ENCODE results near the gene HNRNPDL. TPM values are rescaled to one million over a fixed set of nuclear protein-coding genes. Genes with fewer than 3 reads are reported as not detected.

Gene HNRNPDL
- polyA plus RNA-seq, 1 of the 3 experiments (the other 2 are of a cell fraction): 210 TPM

- Histone ChIP-seq H3K9me2 (no peaks in the 10 kb centered on the region), H3K36me3 (replicated peaks in 1 of 2; ENCODE audit: control insufficient read depth in 1 of 2, insufficient read depth in 2 of 2, low read length in 1 of 2) (peaks cover 0 to 5% of the 10 kb centered on the region in 2 experiments), H3K9ac (no peak overlapping the region), H3K27me3 (ENCODE audit: insufficient read depth) (no peaks in the 10 kb centered on the region), H3K4me2 (no peak overlapping the region), H3K79me2 (ENCODE audit: insufficient read depth) (peaks cover 37% of the 10 kb centered on the region), H3K9me3 (0 out of 2 replicates have a peak, but pooled peaks cover 9% of the 10 kb centered on the region), H3K27ac (ENCODE audit: low read depth in 2 of 2, low read length in 1 of 2) (no peak overlapping the region), H4K20me1 (ENCODE audit: insufficient read depth) (0 out of 2 replicates have a peak, but pooled peaks cover under 1% of the 10 kb centered on the region), H2AFZ (ENCODE audit: low read depth) (no peak overlapping the region), H3K4me3 (ENCODE audit: low read depth in 2 of 2, low read length in 1 of 2) (no peak overlapping the region), H3F3A (replicated peaks; ENCODE audit: insufficient read depth) (peaks cover 4% of the 10 kb centered on the region), H3K4me1 (ENCODE audit: control insufficient read depth in 1 of 2, insufficient read depth in 2 of 2, low read depth in 1 of 2, low read length in 1 of 2) (no peaks in the 10 kb centered on the region; a peak in 1 of 4 replicates)
- TF ChIP-seq CTCF (IDR thresholded peaks at IDR 0.05) (no peak), RCOR1 (IDR thresholded peaks at IDR 0.05; ENCODE audit: low read length) (no peak), REST (IDR thresholded peaks at IDR 0.05; ENCODE audit: low read depth, low read length) (no peak), EP300 (IDR thresholded peaks at IDR 0.05; ENCODE audit: borderline replicate concordance in 1 of 2, low read depth in 1 of 2, low read length in 1 of 2) (no peak), RFX5 (IDR thresholded peaks at IDR 0.05; ENCODE audit: low read length) (no peak), SMC3 (IDR thresholded peaks at IDR 0.05; ENCODE audit: low read depth, low read length) (no peak), ZBTB33 (IDR thresholded peaks at IDR 0.05; ENCODE audit: borderline replicate concordance, low read depth) (no peak), YY1 (IDR thresholded peaks at IDR 0.05; ENCODE audit: low read depth) (no peak), TCF12 (IDR thresholded peaks at IDR 0.05) (no peak), JUND (IDR thresholded peaks at IDR 0.05) (no peak), USF2 (IDR thresholded peaks at IDR 0.05; ENCODE audit: borderline replicate concordance, low read depth, low read length) (no peak), GABPA (IDR thresholded peaks at IDR 0.05; ENCODE audit: low read depth) (no peak), EZH2phosphoT487 (IDR thresholded peaks at IDR 0.05; ENCODE audit: borderline replicate concordance, low read depth) (no peak), GATA2 (CRISPR knock-in tag; IDR thresholded peaks at IDR 0.05) (no peak), NFIC (IDR thresholded peaks at IDR 0.05; ENCODE audit: borderline replicate concordance) (no peak), MAX (IDR thresholded peaks at IDR 0.05; ENCODE audit: low read depth) (no peak), ELF1 (IDR thresholded peaks at IDR 0.05) (no peak), TAF1 (IDR thresholded peaks at IDR 0.05; ENCODE audit: borderline replicate concordance, low read depth, low read length) (no peak), TEAD4 (IDR thresholded peaks at IDR 0.05; ENCODE audit: borderline replicate concordance, insufficient read depth) (no peak)
- ChIA-PET CTCF (interaction anchor here (1.6 kb wide), 1 partner anchor 48 kb away, joined by 8 read pairs; the partner anchor contains the start of gene HNRNPDL), POLR2A (interaction anchor here (1.3 to 1.5 kb wide), 2 partner anchors 20 to 48 kb away, joined by 3 to 5 read pairs; no protein-coding TSS in a partner anchor)
- no peak for DNase-seq
- WGBS (ENCODE audit: low lambda C conversion rate): 97% methylated on average over 3 of the region's 3 CpGs
These were observed 49.0 kb downstream of the HNRNPDL start for GRCh38 chr4:82381235-82381634.

Measured in SK-N-SH (cell line).